H1 (cell line): ENCODE data around the gene KLK1. TPM values are rescaled to one million over a fixed set of nuclear protein-coding genes. Genes with fewer than 3 reads are reported as not detected.

Experiments used
- CBX8 ChIP-seq: fragments of 300-800, 300-1000 bp; sonication (generic); IDR thresholded peaks from 2 replicates; pipeline ENCODE4 v1.7.1; 2016; ENCODE audit warnings: low read depth, low read length, borderline replicate concordance
- CTBP2 ChIP-seq: IDR thresholded peaks from 2 replicates; pipeline ENCODE4 v1.7.0; 2011; ENCODE audit warnings: borderline replicate concordance, mild to moderate bottlenecking, moderate library complexity, mixed read lengths, low read length; ENCODE audit not compliant: insufficient read depth, insufficient read length
- GTF2F1 ChIP-seq: IDR thresholded peaks from 2 replicates; pipeline ENCODE4 v1.6.1; 2012; ENCODE audit warnings: low read depth, low read length, improper control_type of control experiment, borderline replicate concordance
- RNF2 ChIP-seq: fragments of 200-900, 300-1000 bp; sonication (generic); IDR thresholded peaks from 2 replicates; pipeline ENCODE4 v1.7.1; 2016; ENCODE audit warnings: borderline replicate concordance, low read depth, mild to moderate bottlenecking, antibody characterized with exemption, low read length; ENCODE audit not compliant: poor library complexity, severe bottlenecking; ENCODE audit errors: missing control alignments
- polyA plus RNA-seq, 7 experiments: library from polyadenylated mRNA; depleted of rRNA in 3 of 7; stranded (reverse) in 5 of 7; unstranded in 2 of 7; fragments of >200 nt in 5 of 7; fragments of 200-250 nt in 2 of 7; gene quantifications; 1 replicate in 5 of 7; 2 replicates in 1 of 7; 4 replicates in 1 of 7; pipeline versions ENCODE4 v1.2.1 to v1.2.3, GENCODE V29; 2011 to 2013; ENCODE audit warnings: missing spikeins in 2 of 7, mixed read lengths in 2 of 7
- total RNA-seq: library from RNA; stranded (reverse); fragmentation: NEBNext Ultra II Directional; extraction: Animal tissue kit (Norgen Biotek cat#: 25700); gene quantifications from 2 replicates; pipeline ENCODE4 v1.2.1, GENCODE V29; 2021

The KLK1 gene
- total and polyA plus RNA-seq, 2 of the 8 experiments (the other 6 are each of a cell fraction or from before 2014, with no cell fraction given), result 3.4 to 4.0 TPM

- TF ChIP-seq CTBP2 (no peak), CBX8 (no peak), RNF2 (no peak), GTF2F1 (no peak)
These were observed 24.1 kb downstream of the KLK1 start (continued) for GRCh38 chr19:50799547-50799851.
